ENCODE data around the gene RDH12.

The RDH12 gene

GRCh38 chr14:67759916-67760315 lies 58.2 kb downstream of the RDH12 start:
- DNase-seq (ENCODE audit: insufficient read length, low spot score) (no peak), FAIRE-seq (no peak)
- no peak for TF ChIP-seq POLR2A (IDR thresholded peaks at IDR 0.05; ENCODE audit: low read depth, low read length)
- no peak for TF ChIP-seq POU2F2 (IDR thresholded peaks at IDR 0.05; ENCODE audit: low read depth, low read length)
- TF ChIP-seq PAX5 (IDR thresholded peaks at IDR 0.05; ENCODE audit: insufficient read depth, low read length, severe bottlenecking) = no peak
- TF ChIP-seq TAF1 (IDR thresholded peaks at IDR 0.05; ENCODE audit: low read depth, low read length) = no peak
- TF ChIP-seq POLR2AphosphoS5 (IDR thresholded peaks at IDR 0.05; ENCODE audit: low read depth, low read length) = no peak
- TF ChIP-seq SPI1 (IDR thresholded peaks at IDR 0.05; ENCODE audit: low read depth, low read length) = no peak

DNA sequence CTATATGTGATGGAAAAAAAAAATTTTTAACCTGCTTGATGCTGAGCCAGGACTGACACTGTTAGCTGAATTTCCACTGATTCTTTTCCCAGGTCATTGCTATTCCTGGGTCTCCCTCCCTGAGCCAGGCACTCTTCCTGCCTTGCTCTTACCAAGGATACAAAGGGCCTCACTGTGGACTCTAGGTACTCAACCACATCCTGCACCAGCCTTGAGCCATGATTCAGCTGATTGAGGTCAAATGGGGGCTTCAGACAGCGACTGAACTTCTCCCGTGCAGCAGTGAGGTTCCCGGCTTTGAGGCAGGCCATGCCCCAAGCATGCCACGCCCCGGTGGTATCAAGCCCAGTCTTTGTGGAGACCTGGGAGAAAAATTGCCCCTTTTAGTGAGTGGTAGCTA lies 60.4 kb downstream of the RDH12 start:
- DNase-seq (ENCODE audit: insufficient read length, low spot score) (no peak), FAIRE-seq (no peak)
- no peak for TF ChIP-seq TAF1 (IDR thresholded peaks at IDR 0.05; ENCODE audit: low read depth, low read length)

- DNase-seq (ENCODE audit: insufficient read length, low spot score) (no peak), FAIRE-seq (no peak)
- TF ChIP-seq POLR2A (IDR thresholded peaks at IDR 0.05; ENCODE audit: low read depth, low read length) = no peak
- TF ChIP-seq TAF1 (IDR thresholded peaks at IDR 0.05; ENCODE audit: low read depth, low read length) = no peak
- TF ChIP-seq POLR2AphosphoS5 (IDR thresholded peaks at IDR 0.05; ENCODE audit: low read depth, low read length) = no peak
- no peak for TF ChIP-seq POU2F2 (IDR thresholded peaks at IDR 0.05; ENCODE audit: low read depth, low read length)
- no peak for TF ChIP-seq PAX5 (IDR thresholded peaks at IDR 0.05; ENCODE audit: insufficient read depth, low read length, severe bottlenecking)
- TF ChIP-seq SPI1 (IDR thresholded peaks at IDR 0.05; ENCODE audit: low read depth, low read length) = no peak
These were observed 61.6 kb downstream of the RDH12 start for GRCh38 chr14:67763158-67763822.

- TF ChIP-seq POLR2A (IDR thresholded peaks at IDR 0.05; ENCODE audit: low read depth, low read length) (no peak), POLR2AphosphoS5 (IDR thresholded peaks at IDR 0.05; ENCODE audit: low read depth, low read length) (no peak), POU2F2 (IDR thresholded peaks at IDR 0.05; ENCODE audit: low read depth, low read length) (no peak), TAF1 (IDR thresholded peaks at IDR 0.05; ENCODE audit: low read depth, low read length) (no peak), PAX5 (IDR thresholded peaks at IDR 0.05; ENCODE audit: insufficient read depth, low read length, severe bottlenecking) (no peak), SPI1 (IDR thresholded peaks at IDR 0.05; ENCODE audit: low read depth, low read length) (no peak)
- FAIRE-seq (no peak), DNase-seq (ENCODE audit: insufficient read length, low spot score) (no peak)
These were observed 62.8 kb downstream of the RDH12 start for GRCh38 chr14:67764496-67764895.

DNA sequence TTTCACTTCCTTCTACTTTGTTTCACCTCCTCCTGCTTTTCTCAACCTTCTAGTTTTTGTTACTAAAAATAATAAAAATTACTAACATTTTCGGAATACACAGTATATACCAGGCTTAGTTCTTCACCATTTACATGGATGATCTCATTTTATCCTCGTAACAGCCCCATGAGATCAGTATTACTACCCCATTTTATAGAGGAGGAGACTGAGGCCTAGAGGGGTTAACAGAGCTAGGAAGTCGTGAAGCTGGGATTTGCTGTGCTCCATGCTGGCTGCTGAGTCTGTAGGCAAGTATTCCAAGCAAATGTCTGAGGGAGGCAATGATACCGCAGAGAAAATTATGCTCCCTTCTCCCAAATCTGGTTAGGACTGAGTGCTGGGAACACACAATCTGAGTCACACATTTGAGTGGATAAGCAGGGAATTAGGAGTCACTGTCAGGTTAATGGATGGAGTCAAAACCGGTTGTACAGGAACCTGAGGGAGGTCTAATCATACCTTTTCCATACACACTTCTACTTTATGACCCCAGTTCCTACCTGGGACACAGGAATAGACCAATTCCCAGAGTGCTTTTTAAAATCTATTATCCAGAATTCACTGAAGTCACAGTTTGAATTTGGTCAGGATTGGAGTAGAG lies 63.6 kb downstream of the RDH12 start:
- TF ChIP-seq POU2F2 (IDR thresholded peaks at IDR 0.05; ENCODE audit: low read depth, low read length) (no peak), POLR2A (IDR thresholded peaks at IDR 0.05; ENCODE audit: low read depth, low read length) (no peak), SPI1 (IDR thresholded peaks at IDR 0.05; ENCODE audit: low read depth, low read length) (no peak), PAX5 (IDR thresholded peaks at IDR 0.05; ENCODE audit: insufficient read depth, low read length, severe bottlenecking) (no peak), POLR2AphosphoS5 (IDR thresholded peaks at IDR 0.05; ENCODE audit: low read depth, low read length) (no peak), TAF1 (IDR thresholded peaks at IDR 0.05; ENCODE audit: low read depth, low read length) (no peak)
- DNase-seq (ENCODE audit: insufficient read length, low spot score) = no peak
- FAIRE-seq = no peak

DNA sequence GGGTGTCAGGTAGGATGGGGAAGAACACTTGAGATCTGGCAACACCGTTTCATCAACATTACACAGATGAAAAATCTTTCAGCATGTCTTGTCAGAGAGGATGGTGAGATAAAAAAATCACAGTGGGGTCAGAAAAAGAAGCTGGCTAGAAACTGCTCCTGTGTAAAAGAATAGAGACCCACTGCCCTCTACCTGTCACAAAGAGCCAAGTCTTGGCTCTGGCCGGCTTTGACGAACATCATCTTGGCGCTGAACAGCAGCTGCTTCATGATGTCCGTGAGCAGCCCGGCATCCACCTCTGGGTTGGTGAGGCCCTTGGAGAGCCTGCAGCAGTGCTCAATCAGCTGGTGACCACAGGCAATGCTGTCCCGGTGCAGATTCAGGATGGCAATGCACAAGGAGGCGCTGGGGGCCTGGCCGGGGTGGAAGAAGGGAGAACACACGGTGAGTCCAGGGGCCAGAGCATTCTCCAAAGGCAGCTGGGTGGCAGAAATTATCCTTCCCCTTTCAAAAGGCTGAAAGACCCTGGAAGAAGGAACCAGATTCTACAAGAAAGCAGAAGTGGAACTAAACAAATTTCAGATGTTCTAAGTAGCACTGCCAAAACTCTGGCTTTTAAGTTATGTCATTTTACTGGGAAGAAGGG lies 64.5 kb downstream of the RDH12 start:
- no peak for DNase-seq (ENCODE audit: insufficient read length, low spot score)
- FAIRE-seq = no peak
- TF ChIP-seq POU2F2 (IDR thresholded peaks at IDR 0.05; ENCODE audit: low read depth, low read length) (no peak), SPI1 (IDR thresholded peaks at IDR 0.05; ENCODE audit: low read depth, low read length) (peak; percentile 87)

- TF ChIP-seq POLR2A (IDR thresholded peaks at IDR 0.05; ENCODE audit: low read depth, low read length) = no peak
- TF ChIP-seq POLR2AphosphoS5 (IDR thresholded peaks at IDR 0.05; ENCODE audit: low read depth, low read length) = no peak
These were observed 66.5 kb downstream of the RDH12 start for GRCh38 chr14:67768219-67768618.

GRCh38 chr14:67773844-67774377 lies 72.2 kb downstream of the RDH12 start:
- FAIRE-seq (no peak), DNase-seq (ENCODE audit: insufficient read length, low spot score) (no peak)
- TF ChIP-seq PAX5 (IDR thresholded peaks at IDR 0.05; ENCODE audit: insufficient read depth, low read length, severe bottlenecking) (no peak), POLR2AphosphoS5 (IDR thresholded peaks at IDR 0.05; ENCODE audit: low read depth, low read length) (no peak), SPI1 (IDR thresholded peaks at IDR 0.05; ENCODE audit: low read depth, low read length) (no peak), POLR2A (IDR thresholded peaks at IDR 0.05; ENCODE audit: low read depth, low read length) (no peak), TAF1 (IDR thresholded peaks at IDR 0.05; ENCODE audit: low read depth, low read length) (no peak), POU2F2 (IDR thresholded peaks at IDR 0.05; ENCODE audit: low read depth, low read length) (no peak)

More at GRCh38 chr14:67768219-67768618, 66.5 kb downstream of the RDH12 start:
- FAIRE-seq (no peak), DNase-seq (ENCODE audit: insufficient read length, low spot score) (no peak)

DNA sequence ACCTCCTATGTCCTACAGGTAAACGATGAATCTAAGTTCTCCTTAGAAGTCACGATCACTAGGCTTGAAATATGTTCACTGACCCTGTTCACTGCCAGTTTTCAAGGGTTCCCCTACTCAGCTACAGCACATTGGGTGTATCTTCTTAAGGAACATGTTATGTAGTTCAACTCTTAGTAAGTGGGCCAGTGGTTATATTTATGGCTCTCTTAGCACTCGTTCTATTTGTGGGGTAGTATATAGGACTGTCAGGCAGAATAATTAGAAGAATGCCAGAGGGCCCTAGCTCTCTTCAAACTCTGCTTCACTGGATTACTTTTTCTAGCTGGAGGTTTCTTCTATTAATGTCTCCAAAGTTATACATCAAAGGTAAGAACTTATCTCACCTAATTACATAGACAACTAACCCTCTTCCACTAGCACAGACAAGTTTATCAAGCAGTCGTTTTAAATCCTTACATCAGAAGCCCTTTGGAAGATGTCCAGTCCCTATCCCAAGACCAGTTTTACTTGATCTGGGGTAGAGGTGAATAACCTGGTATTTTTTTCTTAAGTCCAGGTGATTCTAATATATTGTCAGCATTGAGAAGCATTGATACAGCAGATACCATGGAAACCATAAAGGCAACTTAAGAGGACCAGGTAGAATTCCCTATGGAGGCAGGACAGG lies 75.1 kb downstream of the RDH12 start:
- DNase-seq (ENCODE audit: insufficient read length, low spot score) = no peak
- no peak for FAIRE-seq
- no peak for TF ChIP-seq POU2F2 (IDR thresholded peaks at IDR 0.05; ENCODE audit: low read depth, low read length)
- no peak for TF ChIP-seq TAF1 (IDR thresholded peaks at IDR 0.05; ENCODE audit: low read depth, low read length)
- TF ChIP-seq PAX5 (IDR thresholded peaks at IDR 0.05; ENCODE audit: insufficient read depth, low read length, severe bottlenecking) = no peak
- no peak for TF ChIP-seq POLR2A (IDR thresholded peaks at IDR 0.05; ENCODE audit: low read depth, low read length)
- TF ChIP-seq POLR2AphosphoS5 (IDR thresholded peaks at IDR 0.05; ENCODE audit: low read depth, low read length) = no peak
- no peak for TF ChIP-seq SPI1 (IDR thresholded peaks at IDR 0.05; ENCODE audit: low read depth, low read length)

Data from GM12891 (cell line).